ENCODE measurements around the gene ARMC9.

DNA sequence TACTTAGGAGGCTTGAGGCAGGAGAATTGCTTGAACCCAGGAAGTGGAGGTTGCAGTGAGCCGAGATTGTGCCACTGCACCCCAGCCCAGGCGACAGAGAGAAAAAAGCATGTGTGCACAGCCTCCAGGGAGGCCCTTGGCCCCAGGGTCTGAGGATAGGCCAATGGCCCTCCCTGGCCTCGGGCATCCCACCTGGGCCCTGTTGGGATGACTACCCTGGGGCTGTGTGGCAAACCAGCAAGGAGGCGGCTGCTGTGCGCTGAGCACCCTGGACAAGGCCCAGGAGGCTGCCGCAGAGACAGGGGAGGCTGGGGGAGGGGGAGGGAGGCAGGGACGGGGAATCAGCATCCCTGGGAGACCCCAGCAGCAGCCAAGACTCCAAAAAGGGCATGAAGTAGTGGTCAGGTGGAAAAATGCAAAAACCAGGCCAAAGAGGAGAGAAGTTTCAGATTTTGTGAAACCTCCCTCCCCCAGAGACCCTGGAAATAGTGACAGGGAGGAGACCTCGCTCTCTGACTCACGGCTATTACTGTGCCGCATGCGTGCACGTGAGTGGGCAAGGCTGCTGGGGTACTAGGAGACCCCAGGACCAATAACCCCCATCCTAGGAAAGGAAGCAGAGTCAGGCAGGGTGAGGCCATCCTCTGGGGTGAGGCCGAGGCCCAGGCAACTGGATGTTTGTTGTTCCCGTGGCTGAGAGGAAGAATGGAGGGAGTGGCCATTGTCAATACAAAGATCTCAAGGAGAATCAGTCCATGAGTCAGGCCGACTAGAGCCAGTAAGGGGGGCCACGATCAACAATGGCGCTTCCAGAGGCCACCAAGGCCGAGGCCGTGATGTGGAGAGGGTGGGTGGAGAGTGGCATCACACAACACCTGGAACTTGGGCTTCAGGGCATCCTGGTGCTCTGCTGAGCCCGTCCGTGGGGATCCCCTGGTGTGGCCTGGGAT is 181.1 kb downstream of the ARMC9 start:
- peak in 1 of 3 donors; percentile 21 for TF ChIP-seq POLR2AphosphoS5 (IDR thresholded peaks at IDR 0.05)
- TF ChIP-seq, protein P1, sequence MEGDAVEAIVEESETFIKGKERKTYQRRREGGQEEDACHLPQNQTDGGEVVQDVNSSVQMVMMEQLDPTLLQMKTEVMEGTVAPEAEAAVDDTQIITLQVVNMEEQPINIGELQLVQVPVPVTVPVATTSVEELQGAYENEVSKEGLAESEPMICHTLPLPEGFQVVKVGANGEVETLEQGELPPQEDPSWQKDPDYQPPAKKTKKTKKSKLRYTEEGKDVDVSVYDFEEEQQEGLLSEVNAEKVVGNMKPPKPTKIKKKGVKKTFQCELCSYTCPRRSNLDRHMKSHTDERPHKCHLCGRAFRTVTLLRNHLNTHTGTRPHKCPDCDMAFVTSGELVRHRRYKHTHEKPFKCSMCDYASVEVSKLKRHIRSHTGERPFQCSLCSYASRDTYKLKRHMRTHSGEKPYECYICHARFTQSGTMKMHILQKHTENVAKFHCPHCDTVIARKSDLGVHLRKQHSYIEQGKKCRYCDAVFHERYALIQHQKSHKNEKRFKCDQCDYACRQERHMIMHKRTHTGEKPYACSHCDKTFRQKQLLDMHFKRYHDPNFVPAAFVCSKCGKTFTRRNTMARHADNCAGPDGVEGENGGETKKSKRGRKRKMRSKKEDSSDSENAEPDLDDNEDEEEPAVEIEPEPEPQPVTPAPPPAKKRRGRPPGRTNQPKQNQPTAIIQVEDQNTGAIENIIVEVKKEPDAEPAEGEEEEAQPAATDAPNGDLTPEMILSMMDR (IDR thresholded peaks at IDR 0.05) = no peak
